KG1 (cell line): Measurements from ENCODE around the gene EPB41L4A.
"Not testable (repeated sequence)": the region's sequence is repeated elsewhere in the genome, so short reads cannot be mapped to it uniquely, and the experiment has no call there.

ENCODE experiments used
- DNase-seq: peaks from one replicate; lab custom pipeline; 2025; lab: John Stamatoyannopoulos, UW

Gene EPB41L4A

DNA sequence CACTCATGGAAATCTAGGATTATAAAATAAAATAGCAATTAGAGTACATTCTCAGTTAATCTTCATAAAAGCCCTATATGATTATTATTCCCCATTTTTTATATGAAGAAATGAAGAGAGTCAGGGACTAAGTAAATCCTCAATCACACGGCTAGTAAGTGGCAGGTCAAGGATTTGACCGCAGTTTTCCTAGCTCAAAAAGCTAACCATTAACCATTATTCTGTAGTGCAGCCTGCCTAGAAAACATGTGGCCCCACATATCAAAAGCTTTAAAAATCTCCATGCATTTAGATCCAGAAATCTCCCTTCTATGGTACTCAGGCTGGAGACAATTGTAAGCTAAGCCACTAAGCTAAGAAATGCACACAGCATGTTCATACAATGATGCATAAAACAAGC, 21.4 kb downstream of the EPB41L4A start:
- no peak for DNase-seq

DNA sequence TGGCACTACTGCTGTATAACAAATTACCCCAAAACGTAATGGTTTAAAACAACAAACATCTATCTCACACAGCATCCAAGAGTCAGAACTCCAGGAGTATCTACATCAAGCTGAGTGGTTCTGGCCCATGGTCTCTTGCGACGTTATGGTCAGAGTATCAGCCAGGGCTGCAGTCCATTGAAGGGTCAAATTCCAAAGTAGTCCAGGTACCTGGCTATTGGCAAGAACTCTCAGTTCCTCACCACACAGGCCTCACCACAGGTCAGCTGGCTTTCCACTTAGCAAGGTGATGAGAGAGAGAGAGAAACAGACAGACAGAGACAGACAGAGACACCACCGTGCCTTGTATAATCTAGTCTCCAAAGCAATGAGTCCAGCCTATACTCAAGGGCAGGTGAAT, 22.6 kb downstream of the EPB41L4A start:
- no peak for DNase-seq

DNA sequence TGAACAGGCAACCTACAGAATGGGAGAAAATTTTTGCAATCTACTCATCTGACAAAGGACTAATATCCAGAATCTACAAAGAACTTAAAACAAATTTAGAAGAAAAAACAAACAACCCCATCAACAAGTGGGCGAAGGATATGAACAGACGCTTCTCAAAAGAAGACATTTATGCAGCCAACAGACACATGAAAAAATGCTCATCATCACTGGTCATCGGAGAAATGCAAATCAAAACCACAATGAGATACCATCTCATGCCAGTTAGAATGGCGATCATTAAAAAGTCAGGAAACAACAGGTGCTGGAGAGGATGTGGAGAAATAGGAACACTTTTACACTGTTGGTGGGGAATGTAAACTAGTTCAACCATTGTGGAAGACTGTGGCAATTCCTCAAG, 23.8 kb downstream of the EPB41L4A start:
- not testable (repeated sequence) for DNase-seq

DNA sequence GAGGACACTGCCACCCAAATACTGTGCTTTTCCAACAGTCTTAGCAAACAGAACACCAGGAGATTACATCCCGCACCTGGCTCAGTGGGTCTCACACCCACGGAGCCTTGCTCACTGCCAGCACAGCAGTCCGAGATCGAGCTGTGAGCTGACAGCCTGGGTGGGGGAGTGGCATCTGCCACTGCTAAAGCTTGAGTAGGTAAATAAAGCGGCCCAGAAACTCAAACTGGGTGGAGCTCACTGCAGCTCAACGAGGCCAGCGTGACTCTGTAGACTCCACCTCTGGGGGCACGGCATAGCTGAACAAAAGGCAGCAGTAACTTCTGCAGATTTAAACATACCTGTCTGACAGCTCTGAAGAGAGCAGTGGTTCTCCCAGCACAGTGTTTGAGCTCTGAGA, 28.8 kb downstream of the EPB41L4A start:
- no peak for DNase-seq

DNA sequence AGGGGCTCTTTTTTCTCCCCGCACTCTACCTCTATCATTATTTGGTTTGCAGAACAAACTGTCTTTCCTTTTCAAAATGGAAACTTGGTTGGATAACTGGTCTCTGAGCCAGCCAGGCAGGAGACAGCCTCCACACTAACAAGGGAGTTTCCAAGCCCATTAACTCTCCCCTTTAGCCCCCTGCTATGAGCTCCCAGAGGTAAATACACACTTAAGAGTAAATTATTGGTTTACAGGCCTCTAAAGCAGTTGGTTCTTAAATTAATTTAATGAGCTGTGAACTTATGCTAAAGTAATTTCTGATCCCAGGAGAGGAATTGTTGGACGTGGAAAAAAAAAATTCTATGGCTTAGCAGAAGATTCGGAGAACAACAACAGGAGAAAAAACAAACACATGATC, 30.3 kb downstream of the EPB41L4A start:
- no peak for DNase-seq

DNA sequence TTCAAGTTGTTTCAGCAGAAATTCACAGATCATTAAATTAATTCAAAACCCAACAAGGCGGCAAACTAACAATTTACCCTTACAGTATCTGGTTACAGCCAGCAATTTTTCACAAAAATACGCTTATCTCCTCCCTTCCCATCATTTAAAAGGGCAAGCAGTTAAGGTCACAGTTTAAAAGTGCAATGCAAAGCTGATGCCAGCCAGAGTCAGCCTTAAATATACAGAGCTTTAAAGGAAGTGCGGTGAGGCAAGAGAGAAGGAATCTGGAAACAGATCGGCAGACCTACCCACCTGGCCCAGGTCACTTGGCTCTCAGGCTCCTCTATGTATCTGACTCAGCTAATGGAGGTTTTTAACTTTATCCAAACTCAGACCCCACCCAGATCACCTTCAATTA, 31.0 kb downstream of the EPB41L4A start:
- no peak for DNase-seq

DNA sequence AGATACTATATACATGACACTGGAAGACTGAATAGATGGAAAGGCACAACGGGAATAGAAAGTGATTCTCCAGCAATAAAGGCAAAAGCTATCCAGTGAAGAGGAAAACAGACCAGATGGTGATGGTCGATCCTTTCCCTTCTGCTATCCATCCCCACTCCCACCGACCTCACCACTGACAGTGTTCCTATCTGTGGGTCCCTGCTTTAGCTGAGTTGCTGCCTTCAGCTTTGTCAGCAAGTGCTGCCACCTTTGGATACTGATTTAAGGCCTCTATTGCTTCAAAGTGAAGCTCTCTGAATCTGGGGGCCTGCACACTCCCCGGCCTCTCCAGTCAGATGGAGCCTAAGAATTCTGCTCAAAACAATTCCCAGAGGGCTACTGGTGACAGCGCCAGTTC, 32.3 kb downstream of the EPB41L4A start:
- no peak for DNase-seq

DNA sequence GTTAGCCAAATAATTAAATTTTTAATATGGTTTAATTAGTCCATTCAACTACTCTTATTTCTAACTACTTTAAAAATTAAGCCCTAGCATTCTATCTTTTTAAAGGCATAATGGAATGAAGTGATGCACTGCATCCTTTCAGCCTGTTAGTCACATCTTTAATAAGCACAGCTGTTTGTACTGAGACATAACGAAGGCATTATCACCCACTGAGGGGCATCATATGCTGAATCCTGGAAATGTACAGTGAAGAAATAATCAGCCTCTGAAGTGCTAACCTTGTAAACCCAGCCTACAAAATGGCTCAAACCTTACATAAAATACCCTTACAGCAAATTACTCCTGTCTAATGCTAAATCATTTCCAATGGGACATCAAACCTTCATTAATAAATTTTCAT, 33.1 kb downstream of the EPB41L4A start:
- no peak for DNase-seq

DNA sequence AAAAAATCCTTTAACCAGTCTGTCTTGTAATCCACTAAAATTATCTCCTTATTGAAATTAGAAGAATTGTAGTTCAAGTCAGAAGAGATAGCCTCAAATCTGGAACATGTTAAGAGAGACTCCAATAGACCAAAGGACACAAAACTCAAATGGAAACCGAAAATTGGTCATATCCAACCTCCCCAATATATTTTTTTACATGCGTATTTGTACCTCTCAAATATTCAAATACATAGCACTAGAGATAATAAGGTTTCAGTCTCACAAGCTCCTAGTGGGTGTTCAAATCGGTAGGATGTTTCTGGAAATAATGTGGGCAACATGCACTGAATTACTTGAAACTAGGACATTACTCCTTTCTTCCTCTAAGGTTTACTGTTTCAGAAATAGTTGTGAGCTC, 33.5 kb downstream of the EPB41L4A start:
- DNase-seq: no peak

DNA sequence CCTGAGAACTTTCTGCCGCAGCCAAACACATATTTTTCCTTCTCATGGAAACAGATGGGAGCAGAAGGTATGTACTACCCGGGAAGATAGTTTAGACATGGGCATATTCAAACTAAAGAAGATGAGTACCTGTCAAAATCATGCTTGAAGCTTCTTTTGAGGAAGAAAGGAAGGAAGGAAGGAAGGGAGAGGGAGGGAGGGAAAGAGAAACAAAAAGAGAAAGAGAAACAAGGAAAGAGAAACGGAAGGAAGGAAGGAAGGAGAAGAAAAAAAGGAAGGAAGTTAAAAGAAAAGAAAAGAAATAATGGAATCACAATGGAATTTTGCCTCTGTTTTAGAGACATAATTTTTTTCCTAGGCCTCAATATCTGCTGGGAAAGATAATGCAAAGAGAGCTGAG, 34.6 kb downstream of the EPB41L4A start:
- DNase-seq: no peak

DNA sequence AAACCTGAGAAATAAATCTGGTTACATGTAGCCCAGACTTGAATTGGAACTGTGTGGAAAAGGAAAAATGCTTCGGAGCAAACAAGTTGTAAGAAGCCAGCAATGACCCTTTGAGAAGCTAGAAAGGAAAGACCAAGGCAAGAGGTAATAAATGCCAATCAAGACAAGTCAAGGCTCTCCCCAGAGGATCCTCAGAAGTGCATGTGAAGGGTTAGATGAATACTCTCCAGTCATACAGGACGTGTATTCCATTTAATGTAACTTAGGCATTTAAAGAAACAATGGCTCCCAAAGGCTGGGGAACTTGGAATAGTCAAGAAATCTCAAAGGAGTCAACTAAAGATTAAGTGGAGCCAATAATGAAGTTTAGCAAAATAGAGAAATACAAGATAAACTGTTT, 36.2 kb downstream of the EPB41L4A start:
- DNase-seq: no peak

DNA sequence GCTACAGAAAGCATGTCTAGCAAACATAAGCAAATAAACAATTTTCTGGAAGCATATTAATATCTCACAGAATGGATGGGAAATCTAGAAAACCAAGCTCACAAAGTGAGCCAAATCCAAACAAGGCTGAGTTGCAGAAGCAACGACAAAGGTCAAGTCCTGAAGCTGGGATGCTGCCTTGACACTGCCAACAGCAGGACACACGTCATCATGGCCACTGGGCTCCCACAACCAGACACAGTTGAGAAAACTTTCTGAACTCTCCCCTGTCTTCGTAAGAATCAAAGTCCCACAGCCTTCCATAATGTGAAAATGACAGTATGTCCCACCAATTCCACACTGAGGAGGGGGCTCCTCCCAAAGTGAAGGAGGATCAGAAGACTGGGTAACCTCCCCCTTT, 37.6 kb downstream of the EPB41L4A start:
- DNase-seq: no peak

DNA sequence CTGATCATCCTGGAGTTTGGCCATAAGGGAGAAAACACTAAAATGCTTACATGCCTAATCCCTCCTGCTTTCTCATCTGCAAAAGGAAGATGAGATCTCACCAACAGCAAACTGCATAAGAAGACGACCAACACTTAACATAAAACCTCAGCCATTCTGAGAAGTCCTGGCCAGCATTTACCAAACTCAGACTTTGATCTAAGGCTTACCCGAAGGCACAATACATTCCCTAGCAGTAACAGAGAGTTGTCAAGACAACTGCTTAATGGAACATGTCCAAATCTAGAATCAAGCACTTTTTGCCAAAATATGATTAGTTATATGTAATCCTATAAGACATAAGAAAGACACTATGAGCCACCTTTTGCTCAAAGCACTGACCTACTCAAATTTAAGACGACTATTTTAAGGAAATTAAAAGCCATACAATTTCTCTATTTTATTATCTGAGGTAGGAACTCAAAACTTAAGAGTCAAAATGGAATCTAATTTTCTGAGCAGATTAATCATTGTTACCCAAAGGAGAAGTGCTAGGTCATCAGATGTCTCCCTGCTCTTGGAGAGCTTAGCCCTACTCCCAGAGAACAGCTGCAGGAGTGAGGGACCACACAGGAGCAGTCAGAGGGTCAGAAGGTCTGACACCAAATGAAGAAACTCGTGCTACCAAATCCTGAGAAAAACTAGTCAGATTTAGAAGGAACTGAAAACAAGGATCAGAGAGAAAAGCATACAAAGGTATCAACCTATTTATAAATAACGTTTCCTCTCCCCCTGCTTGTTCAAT, 39.3 kb downstream of the EPB41L4A start:
- DNase-seq: no peak

DNA sequence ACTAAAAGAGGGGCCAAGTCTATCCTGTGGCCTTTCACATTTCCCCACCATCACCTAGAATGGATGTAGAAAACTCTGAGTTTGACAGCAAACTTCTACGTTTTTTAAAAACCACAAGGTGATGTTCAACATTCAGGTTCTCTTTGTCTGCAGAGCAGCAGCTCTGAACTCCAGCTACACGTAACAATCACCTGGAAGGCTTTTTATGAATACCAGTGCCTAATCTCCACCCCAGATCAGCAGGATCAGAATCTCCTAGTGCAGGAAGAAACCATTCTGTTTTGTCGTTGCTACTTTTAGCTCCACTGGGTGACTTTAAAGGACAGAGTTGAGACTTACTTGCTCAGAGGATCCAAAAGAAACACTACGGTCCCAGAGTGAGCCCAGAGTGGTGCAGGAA, 44.3 kb downstream of the EPB41L4A start:
- DNase-seq: no peak

DNA sequence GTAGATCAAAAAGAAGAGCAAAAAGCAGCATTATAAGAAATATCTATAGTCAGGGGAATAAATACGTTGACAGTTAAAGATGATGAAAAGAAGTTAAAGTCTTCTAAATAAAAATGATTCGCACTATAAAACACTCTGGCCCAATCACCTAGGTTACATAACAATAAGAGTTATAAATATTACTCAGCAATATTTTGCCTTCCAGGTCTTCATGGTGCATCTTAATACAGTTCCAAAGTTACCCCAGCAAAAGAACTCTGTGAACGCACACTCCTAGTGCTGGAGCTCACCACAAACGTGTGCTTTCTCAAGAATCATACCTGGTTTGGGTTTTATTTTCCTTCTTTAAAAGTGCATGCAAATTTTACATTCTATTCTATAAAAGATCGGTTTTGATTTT, 44.7 kb downstream of the EPB41L4A start:
- DNase-seq: no peak

DNA sequence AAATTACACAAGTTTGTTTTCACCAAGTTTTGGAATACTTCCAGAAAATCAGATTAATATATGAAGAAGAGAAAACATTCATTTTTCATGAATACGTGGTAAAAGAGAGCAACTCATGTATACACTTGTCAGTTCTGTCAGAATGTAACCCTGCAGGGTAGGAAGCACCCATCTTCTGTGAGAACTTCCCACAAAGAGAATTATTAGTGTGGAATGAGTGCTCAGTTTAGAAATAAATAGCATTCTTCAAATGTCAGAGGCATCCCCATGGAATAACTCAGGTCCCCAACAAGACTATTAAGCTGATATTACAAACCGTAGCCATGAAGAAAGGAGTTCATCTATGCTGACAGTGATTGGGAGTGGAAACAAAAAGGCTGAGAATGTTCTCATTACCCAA, 45.2 kb downstream of the EPB41L4A start:
- DNase-seq: no peak

DNA sequence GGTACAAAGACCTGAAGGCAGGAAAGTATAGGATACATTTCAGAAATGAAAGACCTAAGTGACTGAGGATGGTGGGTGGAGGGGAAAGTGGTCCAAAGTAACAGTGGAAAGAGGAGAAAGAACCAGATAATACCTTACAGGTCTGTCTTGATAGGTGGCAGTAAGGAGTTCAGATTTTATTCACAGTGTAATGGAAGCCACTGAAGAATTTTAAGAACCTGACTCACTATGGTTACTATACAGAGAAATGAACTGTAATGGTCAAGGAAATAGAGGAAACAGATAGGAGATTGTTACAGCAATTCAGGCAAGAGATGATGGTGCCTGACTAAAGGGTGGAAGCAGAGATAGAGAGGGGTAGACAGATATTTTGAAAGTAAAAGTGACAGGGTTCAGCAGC, 46.5 kb downstream of the EPB41L4A start:
- DNase-seq: no peak

DNA sequence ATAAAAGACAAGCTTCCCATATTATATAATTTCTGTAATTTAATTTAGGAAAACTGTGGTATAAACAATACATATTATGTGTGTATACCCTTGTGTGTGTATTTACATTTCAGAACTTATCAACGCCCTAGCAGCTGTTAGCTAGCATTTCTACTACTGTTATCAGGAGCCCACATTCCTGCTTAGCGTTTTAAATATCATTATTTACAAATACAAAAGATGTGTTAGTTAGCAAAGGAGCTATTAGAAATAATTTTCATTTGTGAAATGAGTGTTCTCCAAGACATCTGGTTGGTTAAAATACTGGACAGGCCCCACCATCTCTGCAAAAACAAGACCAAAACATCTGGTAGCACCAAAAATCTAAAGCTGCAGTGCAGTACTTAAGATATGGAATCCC, 48.0 kb downstream of the EPB41L4A start:
- no peak for DNase-seq

DNA sequence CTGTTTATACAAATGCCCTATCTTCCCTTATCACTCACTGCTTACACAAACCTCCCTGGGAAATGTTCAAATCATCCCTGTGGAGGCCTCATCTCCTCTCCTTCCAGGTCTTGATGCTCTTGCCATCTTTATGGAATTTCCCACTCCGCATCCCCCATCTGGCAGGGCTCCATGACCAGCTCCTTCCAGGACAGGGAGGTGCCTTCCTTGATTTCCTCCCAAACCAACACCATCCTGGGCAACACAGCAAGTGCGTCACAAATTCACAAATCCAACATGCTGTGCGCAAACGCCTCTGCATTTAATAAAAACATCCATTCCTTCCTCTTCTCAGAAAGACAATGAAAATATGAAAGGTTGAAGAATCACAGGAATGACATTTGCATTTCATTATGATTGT, 51.7 kb downstream of the EPB41L4A start:
- DNase-seq: no peak

DNA sequence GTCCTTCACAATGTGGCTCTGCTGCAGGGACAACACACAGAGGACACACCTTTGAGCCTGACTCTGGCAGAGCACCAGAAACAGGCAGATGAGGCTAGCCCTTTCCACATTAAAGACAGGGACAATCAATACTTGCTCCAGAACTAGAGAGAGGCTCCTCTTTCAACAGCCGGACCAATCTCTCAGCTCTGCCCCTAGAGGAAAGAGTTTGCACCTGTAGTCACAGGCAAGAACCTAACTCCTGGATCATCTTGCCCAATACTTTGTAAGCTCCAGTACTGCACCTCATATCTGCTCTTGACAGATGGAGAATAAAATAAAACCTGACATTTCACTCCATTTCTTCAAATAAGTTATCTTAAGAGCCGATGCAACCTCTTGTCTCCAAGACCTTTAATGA, 52.1 kb downstream of the EPB41L4A start:
- no peak for DNase-seq

DNA sequence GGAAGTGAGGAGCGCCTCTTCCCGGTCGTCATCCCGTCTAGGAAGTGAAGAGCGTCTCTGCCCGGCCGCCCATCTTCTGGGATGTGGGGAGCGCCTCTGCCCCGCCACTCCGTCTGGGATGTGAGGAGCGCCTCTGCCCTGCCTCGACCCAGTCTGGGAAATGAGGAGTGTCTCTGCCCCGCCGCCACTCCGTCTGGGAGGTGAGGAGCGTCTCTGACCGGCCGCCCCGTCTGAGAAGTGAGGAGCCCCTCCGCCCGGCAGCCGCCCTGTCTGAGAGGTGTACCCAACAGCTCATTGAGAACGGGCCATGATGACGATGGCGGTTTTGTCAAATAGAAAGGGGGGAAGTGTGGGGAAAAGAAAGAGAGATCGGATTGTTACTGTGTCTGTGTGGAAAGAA, 58.3 kb downstream of the EPB41L4A start:
- not testable (repeated sequence) for DNase-seq

DNA sequence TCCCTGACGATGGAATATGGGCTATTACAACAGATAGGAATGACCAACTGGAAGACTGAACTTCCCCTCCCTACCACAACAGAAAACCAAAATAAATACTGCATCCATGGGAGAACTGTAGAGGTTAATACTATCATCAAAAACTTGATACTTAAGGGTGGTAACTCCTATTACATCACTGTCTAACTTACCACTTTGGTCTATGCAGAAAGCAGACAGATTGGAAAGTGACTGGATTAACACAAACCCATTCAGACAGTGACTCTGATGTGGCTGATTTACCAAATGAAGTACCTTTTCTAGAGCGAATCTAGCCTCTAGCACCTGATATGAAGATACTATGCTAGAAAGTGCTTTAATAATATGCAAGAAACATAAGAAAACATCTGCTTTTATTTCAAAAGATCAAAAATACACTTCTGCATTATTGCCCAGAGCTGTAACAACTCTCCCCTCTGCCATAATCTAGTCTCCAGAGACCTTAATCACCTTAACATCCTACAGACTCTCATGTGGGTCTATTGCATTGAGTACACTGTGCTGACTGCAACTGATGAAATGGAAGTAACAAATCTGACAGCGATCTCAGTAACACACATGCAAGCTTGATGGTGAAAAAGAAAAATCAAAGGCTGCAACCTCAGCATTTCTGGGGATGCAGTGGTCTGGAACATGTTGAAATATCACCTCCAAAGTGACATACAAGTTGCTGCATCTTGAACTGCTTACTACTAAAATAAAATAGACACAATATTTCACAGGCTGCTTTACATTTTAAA, 62.7 kb downstream of the EPB41L4A start:
- DNase-seq: no peak

DNA sequence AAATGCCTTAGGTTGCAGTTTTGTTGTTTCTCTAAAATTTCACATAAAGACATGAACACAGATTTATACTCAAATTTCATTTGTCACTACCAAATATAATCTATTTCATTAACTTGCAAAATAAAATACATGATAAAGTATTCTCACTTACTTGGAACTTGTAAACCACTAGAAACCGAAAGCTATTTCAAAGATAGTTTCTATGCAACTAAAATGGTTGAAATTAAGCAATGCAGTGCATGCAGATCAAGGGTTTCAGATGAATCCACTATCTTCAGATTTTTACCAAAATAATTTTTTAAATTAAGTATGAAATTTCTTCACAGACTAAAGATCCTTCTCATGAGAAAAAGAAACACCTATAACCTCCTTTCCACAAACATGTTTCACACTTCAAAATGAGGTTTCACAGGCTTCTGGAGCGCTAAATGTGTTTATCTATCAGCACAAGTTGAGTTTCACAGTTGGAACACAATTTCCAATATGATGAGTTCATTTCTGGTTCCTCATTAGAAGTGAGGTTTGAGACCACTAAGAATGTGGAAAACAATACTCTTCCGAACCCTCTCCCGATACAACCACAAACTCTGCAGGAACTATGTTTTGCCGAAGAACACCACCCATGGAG, 63.9 kb downstream of the EPB41L4A start:
- no peak for DNase-seq
